ENCODE results near the gene SLC25A38. TPM values are rescaled to one million over a fixed set of nuclear protein-coding genes. Genes with fewer than 3 reads are reported as not detected.

The SLC25A38 gene
- total and polyA plus RNA-seq, 3 donors from 2014 or later: 41.8 to 52.9 (median 46.1) TPM

DNA sequence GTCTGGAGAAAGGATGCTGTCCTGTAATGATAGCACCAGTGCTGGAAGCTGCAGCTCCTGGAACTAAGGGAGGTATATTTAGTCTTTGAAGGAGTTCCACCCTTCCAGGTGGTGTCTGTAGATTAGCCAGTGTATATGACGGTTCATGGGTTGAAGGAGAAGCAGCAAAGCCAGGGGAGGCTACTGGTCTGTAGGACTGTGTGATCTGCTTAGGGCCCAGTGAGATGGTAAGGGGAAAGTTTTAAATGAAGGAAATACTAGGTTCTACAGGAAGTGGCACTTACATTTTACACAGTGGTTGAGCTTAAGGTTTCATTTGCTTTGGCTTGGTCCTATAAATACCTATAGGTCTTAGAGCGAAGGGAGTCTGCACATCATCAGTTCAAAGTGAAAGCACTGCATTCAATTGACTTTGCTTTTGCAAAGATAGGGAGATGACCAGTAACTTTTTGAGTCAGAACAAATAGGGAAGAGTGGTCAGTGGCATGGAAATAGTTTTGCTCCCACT, 5.6 kb downstream of the SLC25A38 start:
- Histone ChIP-seq H3K36me3 (ENCODE audit: low read depth, missing control alignments) (no peaks in the 10 kb centered on the region), H3K27ac (no peak overlapping the region), H3K4me3 (no peak overlapping the region), H3K4me1 (peaks cover 11% of the 10 kb centered on the region), H3K9me3 (no peaks in the 10 kb centered on the region), H3K27me3 (no peaks in the 10 kb centered on the region)
- DNase-seq: no peak
- no peak for TF ChIP-seq POLR2A (IDR thresholded peaks at IDR 0.05)
- TF ChIP-seq, protein P1, sequence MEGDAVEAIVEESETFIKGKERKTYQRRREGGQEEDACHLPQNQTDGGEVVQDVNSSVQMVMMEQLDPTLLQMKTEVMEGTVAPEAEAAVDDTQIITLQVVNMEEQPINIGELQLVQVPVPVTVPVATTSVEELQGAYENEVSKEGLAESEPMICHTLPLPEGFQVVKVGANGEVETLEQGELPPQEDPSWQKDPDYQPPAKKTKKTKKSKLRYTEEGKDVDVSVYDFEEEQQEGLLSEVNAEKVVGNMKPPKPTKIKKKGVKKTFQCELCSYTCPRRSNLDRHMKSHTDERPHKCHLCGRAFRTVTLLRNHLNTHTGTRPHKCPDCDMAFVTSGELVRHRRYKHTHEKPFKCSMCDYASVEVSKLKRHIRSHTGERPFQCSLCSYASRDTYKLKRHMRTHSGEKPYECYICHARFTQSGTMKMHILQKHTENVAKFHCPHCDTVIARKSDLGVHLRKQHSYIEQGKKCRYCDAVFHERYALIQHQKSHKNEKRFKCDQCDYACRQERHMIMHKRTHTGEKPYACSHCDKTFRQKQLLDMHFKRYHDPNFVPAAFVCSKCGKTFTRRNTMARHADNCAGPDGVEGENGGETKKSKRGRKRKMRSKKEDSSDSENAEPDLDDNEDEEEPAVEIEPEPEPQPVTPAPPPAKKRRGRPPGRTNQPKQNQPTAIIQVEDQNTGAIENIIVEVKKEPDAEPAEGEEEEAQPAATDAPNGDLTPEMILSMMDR (IDR thresholded peaks at IDR 0.05): no peak
- intact Hi-C loops (cut with DNase I; ENCODE audit: low total_unique reads): no loop called here
- 82 to 90% methylated on average over 2 of the region's 2 CpGs for WGBS, 2 donors

DNA sequence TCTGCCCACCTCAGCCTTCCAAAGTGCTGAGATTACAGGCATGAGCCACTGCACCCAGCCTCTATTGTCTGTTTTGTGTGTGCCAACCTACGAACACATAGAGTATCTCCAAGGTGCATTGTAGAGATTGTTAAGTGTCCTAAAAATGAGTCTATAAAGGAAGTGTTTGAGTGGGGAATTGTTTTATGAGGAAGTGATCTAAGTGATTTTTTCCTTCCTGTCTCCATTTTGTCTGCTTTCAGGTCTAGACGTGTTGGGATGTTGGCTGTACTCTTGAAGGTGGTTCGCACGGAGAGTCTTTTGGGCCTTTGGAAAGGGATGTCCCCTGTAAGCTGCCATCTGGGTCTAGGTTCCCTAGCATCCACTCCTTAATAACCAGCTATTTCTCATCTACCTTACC, 7.0 kb downstream of the SLC25A38 start:
- 78 to 86% methylated on average over 4 of the region's 4 CpGs for WGBS, 2 donors
- Histone ChIP-seq H3K36me3 (ENCODE audit: low read depth, missing control alignments) (no peaks in the 10 kb centered on the region), H3K4me1 (peaks cover 7% of the 10 kb centered on the region)

DNA sequence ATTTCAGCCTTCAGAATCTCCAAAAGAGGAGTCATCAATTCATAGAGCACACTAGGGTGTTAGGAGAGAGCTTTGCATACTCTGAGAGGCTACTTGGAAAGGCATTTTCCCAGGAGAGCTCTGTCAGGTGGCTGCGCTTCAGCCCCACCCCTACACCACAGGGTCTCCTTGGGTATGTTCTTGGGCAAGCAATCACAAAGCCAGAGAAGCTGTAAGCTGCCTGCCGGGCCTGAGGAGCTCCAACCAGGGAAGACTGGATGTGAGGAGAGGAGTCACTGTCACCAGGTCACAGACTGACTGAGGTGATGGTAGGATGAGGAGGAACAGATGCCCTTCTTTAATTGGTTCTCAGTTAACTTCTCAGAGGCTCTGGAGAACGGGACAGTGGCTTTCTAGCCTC, 13.5 kb downstream of the SLC25A38 start:
- no peak overlapping the region for H3K4me3 ChIP-seq
- 86 to 94% methylated on average over 3 of the region's 3 CpGs for WGBS, 2 donors
- no peak for DNase-seq
- no peak for TF ChIP-seq POLR2A (IDR thresholded peaks at IDR 0.05)
- H3K27me3 ChIP-seq: no peaks in the 10 kb centered on the region
- no peaks in the 10 kb centered on the region for H3K4me1 ChIP-seq
- H3K27ac ChIP-seq: no peak overlapping the region
- intact Hi-C loops (cut with DNase I; ENCODE audit: low total_unique reads): no loop called here
- no peaks in the 10 kb centered on the region for H3K9me3 ChIP-seq
- H3K36me3 ChIP-seq (ENCODE audit: low read depth, missing control alignments): no peaks in the 10 kb centered on the region

More for the DNA sequence above, 7.0 kb downstream of the SLC25A38 start:
- intact Hi-C loops (cut with DNase I; ENCODE audit: low total_unique reads): no loop called here
- DNase-seq: no peak
- no peak for TF ChIP-seq POLR2A (IDR thresholded peaks at IDR 0.05)
- TF ChIP-seq, protein P1 (IDR thresholded peaks at IDR 0.05): no peak
- Histone ChIP-seq H3K9me3 (no peaks in the 10 kb centered on the region), H3K4me3 (no peak overlapping the region), H3K27me3 (no peaks in the 10 kb centered on the region), H3K27ac (no peak overlapping the region)

DNA sequence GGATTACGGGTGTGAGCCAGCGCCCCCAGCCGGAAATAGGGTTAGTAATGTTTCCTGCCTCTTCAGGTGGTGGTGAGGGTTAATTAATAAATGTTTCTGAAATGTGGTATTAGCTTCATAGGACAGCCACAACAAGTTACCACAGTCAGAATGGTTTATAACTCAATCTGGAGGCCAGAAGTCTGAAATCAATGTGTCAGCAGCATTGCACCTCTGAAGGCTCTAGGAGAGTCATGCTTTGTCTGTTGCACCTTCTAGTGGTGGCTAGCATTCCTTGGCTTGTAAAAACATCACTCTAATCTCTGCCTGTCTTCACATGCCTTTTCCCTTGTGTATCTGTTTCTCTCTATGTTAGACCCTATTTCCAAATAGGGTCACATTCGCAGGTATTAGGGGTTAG, 15.5 kb downstream of the SLC25A38 start:
- intact Hi-C loops (cut with DNase I; ENCODE audit: low total_unique reads): no loop called here
- Histone ChIP-seq H3K4me3 (no peak overlapping the region), H3K4me1 (no peaks in the 10 kb centered on the region), H3K27me3 (no peaks in the 10 kb centered on the region), H3K9me3 (no peaks in the 10 kb centered on the region), H3K36me3 (ENCODE audit: low read depth, missing control alignments) (no peaks in the 10 kb centered on the region), H3K27ac (no peak overlapping the region)
- 93 to 100% methylated on average over 4 of the region's 4 CpGs for WGBS, 2 donors
- TF ChIP-seq, protein P1 (IDR thresholded peaks at IDR 0.05): no peak
- no peak for TF ChIP-seq POLR2A (IDR thresholded peaks at IDR 0.05)
- no peak for DNase-seq

DNA sequence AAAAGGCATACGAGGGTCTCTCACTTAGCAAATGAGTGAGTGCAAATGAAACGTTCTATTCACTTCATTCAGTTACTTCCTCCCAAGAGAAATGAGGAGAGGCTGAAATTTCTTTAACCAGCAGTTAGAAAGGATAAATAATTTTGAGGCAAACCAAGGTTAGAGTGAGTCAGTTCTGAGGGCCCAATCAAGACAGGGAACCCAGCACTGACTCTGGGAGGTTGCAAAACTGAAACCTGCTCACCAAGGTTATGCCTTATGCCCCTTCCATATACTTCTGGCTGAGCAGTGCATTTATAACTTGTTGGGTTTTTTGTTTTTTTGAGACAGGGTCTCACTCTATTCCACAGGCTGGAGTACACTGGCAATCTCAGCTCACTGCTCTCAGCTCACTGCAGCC, 18.8 kb downstream of the SLC25A38 start:
- H3K27ac ChIP-seq: no peak overlapping the region
- intact Hi-C loops (cut with DNase I; ENCODE audit: low total_unique reads): no loop called here
- H3K4me3 ChIP-seq: no peak overlapping the region
- H3K4me1 ChIP-seq: no peaks in the 10 kb centered on the region
- H3K27me3 ChIP-seq: no peaks in the 10 kb centered on the region
- TF ChIP-seq, protein P1 (IDR thresholded peaks at IDR 0.05): no peak
- no peak for TF ChIP-seq POLR2A (IDR thresholded peaks at IDR 0.05)
- no peak for DNase-seq
- H3K36me3 ChIP-seq (ENCODE audit: low read depth, missing control alignments): no peaks in the 10 kb centered on the region
- H3K9me3 ChIP-seq: no peaks in the 10 kb centered on the region
- WGBS, 2 donors: 45 to 52% methylated on average over 2 of the region's 2 CpGs
